ENCODE measurements around the gene FHL3.
A peak's percentile ranks its signal among the peaks of the same experiment; 100 is the strongest.

The FHL3 gene

DNA sequence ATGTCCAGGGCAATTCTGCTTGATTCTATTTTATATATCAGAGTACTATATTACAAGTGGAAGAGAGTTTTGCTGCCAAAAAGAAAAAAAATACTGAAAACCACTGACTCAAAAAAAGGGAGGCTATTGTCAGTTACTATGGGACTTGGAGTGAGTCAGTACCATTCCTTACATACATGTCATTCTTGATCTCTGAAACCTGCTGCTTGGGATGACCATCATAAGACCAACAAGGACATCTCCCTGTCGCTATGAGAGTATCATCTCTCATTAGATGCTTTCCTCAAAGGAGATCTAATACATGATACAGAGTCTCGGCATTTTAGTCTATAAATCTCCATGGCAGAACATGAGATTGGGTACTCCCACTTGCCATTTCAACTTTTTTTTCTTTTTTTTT lies 46.6 kb downstream of the FHL3 start:
- H3K27ac Mint-ChIP-seq: no peak overlapping the region
- no peak for ATAC-seq (ENCODE audit: low read depth)
- DNase-seq (ENCODE audit: low spot score in 2 of 2): no peak
- H3K9me3 Mint-ChIP-seq: no peaks in the 10 kb centered on the region
- peaks cover 29% of the 10 kb centered on the region for H3K36me3 Mint-ChIP-seq
- H3K4me1 Mint-ChIP-seq: no peaks in the 10 kb centered on the region
- H3K4me3 Mint-ChIP-seq: no peak overlapping the region
- H3K27me3 Mint-ChIP-seq: no peaks in the 10 kb centered on the region

- DNase-seq (ENCODE audit: low spot score in 2 of 2): no peak
- Mint-ChIP-seq H3K4me1 (peaks cover 4% of the 10 kb centered on the region), H3K27ac (no peak overlapping the region), H3K27me3 (no peaks in the 10 kb centered on the region), H3K4me3 (no peak overlapping the region), H3K9me3 (no peaks in the 10 kb centered on the region), H3K36me3 (peaks cover 18% of the 10 kb centered on the region)
- ATAC-seq (ENCODE audit: low read depth): no peak
Measured at GRCh38 chr1:37955685-37956084, 49.6 kb downstream of the FHL3 start.

- no peak for DNase-seq (ENCODE audit: low spot score in 2 of 2)
- Mint-ChIP-seq H3K36me3 (peaks cover 11% of the 10 kb centered on the region), H3K27me3 (no peaks in the 10 kb centered on the region), H3K27ac (no peak overlapping the region), H3K9me3 (no peaks in the 10 kb centered on the region), H3K4me1 (peaks cover 4% of the 10 kb centered on the region), H3K4me3 (no peak overlapping the region)
- ATAC-seq (ENCODE audit: low read depth): no peak
Measured at GRCh38 chr1:37954316-37954971, 50.9 kb downstream of the FHL3 start.

DNA sequence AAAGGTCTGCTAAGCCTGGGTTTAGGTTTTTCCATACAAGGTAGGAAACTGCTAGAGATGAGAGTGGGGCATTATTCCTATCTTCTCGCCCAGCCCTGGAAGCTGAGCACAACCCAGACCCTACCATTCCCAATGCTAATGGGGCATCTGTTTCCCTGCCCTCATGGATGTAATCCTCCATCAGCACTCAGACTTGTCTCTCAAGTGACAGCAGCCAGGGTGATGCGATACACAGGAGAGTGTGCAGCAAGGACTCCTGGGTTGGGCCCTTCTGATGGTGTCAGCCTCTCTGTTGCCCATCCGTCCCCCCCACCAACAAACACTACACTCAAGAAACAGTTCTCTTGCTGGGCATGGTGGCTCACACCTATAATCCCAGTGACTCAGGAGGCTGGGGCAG lies 52.6 kb downstream of the FHL3 start:
- no peak overlapping the region for H3K27ac Mint-ChIP-seq
- no peak for DNase-seq (ENCODE audit: low spot score in 2 of 2)
- no peak overlapping the region for H3K4me3 Mint-ChIP-seq
- H3K9me3 Mint-ChIP-seq: no peaks in the 10 kb centered on the region
- H3K4me1 Mint-ChIP-seq: peaks cover 4% of the 10 kb centered on the region
- ATAC-seq (ENCODE audit: low read depth): no peak
- H3K36me3 Mint-ChIP-seq: peaks cover 6% of the 10 kb centered on the region
- H3K27me3 Mint-ChIP-seq: no peaks in the 10 kb centered on the region

GRCh38 chr1:37951783-37952624 lies 53.3 kb downstream of the FHL3 start:
- ATAC-seq (ENCODE audit: low read depth) (no peak), DNase-seq (ENCODE audit: low spot score in 2 of 2) (no peak)
- Mint-ChIP-seq H3K27ac (no peak overlapping the region), H3K9me3 (no peaks in the 10 kb centered on the region), H3K4me1 (peaks cover 11% of the 10 kb centered on the region), H3K4me3 (no peak overlapping the region), H3K27me3 (no peaks in the 10 kb centered on the region), H3K36me3 (peaks cover 3% of the 10 kb centered on the region)

- H3K9me3 Mint-ChIP-seq: no peaks in the 10 kb centered on the region
- ATAC-seq (ENCODE audit: low read depth): no peak
- no peak overlapping the region for H3K4me3 Mint-ChIP-seq
- peaks cover 2% of the 10 kb centered on the region for H3K36me3 Mint-ChIP-seq
- H3K4me1 Mint-ChIP-seq: peaks cover 18% of the 10 kb centered on the region
- H3K27me3 Mint-ChIP-seq: no peaks in the 10 kb centered on the region
- H3K27ac Mint-ChIP-seq: no peak overlapping the region
- DNase-seq (ENCODE audit: low spot score in 2 of 2): no peak
Measured at GRCh38 chr1:37951041-37951782, 54.1 kb downstream of the FHL3 start.

DNA sequence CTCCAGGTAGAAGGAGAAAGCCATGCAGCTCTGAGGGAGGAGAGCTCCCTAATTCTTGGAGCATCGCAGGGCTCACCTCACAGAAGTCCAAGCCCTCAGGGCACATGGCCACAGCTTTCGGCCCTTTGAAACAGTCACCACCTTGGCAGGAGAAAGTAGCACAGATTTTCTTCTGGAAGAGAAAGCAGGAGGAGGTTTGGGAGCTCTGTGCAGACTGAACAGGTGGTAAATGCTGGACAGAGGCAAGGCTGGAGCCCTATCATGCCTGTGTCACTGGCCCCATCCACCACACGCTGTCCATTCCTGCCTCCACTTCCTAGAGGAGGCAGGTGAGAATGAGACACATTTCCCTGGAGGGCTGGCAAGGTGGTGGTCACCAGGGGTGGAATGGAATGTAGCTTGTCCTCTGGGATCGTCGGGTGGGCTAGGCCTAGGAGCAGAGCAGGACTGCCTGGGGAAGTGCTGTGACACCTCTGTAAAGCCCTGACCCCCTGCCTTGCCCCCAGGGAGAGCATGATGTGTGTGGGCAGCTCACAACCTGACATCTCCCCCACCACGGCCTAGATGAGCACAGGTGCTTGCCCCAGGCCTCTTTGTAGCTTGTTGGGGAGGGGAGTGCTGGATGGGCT lies 55.7 kb downstream of the FHL3 start:
- Mint-ChIP-seq H3K27ac (no peak overlapping the region), H3K36me3 (no peaks in the 10 kb centered on the region), H3K4me3 (no peak overlapping the region)

GRCh38 chr1:37948841-37949240 lies 56.5 kb downstream of the FHL3 start:
- Mint-ChIP-seq H3K27me3 (no peaks in the 10 kb centered on the region), H3K4me3 (no peak overlapping the region), H3K27ac (no peak overlapping the region), H3K4me1 (peaks cover 18% of the 10 kb centered on the region), H3K9me3 (no peaks in the 10 kb centered on the region), H3K36me3 (no peaks in the 10 kb centered on the region)
- DNase-seq (ENCODE audit: low spot score in 2 of 2) (no peak), ATAC-seq (ENCODE audit: low read depth) (no peak)

More for the DNA sequence above, 55.7 kb downstream of the FHL3 start:
- DNase-seq (ENCODE audit: low spot score in 2 of 2) (no peak), ATAC-seq (ENCODE audit: low read depth) (no peak)
- H3K9me3 Mint-ChIP-seq: no peaks in the 10 kb centered on the region
- no peaks in the 10 kb centered on the region for H3K27me3 Mint-ChIP-seq
- peaks cover 18% of the 10 kb centered on the region for H3K4me1 Mint-ChIP-seq

GRCh38 chr1:37948166-37948565 lies 57.1 kb downstream of the FHL3 start:
- Mint-ChIP-seq H3K27ac (no peak overlapping the region), H3K36me3 (peaks cover 1% of the 10 kb centered on the region), H3K4me3 (no peak overlapping the region), H3K4me1 (peaks cover 18% of the 10 kb centered on the region), H3K9me3 (no peaks in the 10 kb centered on the region), H3K27me3 (no peaks in the 10 kb centered on the region)
- DNase-seq (ENCODE audit: low spot score in 2 of 2) (no peak), ATAC-seq (ENCODE audit: low read depth) (no peak)

DNA sequence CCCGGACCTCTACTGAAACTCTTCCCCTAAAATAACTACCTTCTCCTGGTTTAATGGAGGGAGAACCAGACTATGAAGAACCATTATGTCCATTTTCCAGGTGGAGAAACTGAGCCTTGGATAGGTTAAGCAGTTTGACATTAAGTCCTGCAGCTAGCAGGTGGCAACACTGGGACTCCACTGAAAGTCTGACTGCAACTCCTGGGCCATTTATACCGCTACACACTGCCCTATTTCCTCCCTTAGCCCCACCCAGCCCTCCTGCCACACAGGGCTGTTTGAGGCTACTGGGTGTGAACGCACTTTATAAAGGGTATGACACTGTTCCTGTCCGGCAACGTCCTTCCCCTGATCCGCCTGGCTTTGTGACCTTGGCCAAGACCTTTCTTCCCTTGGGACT lies 58.0 kb downstream of the FHL3 start:
- no peaks in the 10 kb centered on the region for H3K9me3 Mint-ChIP-seq
- peaks cover 18% of the 10 kb centered on the region for H3K4me1 Mint-ChIP-seq
- ATAC-seq (ENCODE audit: low read depth) (no peak), DNase-seq (ENCODE audit: low spot score in 2 of 2) (no peak)
- peaks cover 3% of the 10 kb centered on the region for H3K36me3 Mint-ChIP-seq
- H3K4me3 Mint-ChIP-seq: peak overlapping the region; percentile 99
- peak overlapping the region; percentile 92 for H3K27ac Mint-ChIP-seq
- H3K27me3 Mint-ChIP-seq: no peaks in the 10 kb centered on the region

All from memory B cell (primary cell).